HEK293T (cell line): ENCODE data around the gene MRPS31.

Experiments used
- BHLHE40 ChIP-seq: fragments of 450-650 bp; IDR thresholded peaks from 2 replicates; pipeline ENCODE4 v1.6.1; 2016; ENCODE audit warnings: mild to moderate bottlenecking, moderate library complexity, borderline replicate concordance
- ELF4 ChIP-seq: fragments of 450-650 bp; IDR thresholded peaks from 2 replicates; pipeline ENCODE4 v1.6.1; 2017; ENCODE audit warnings: antibody characterized with exemption
- FOXA1 ChIP-seq: fragments of 450-650 bp; IDR thresholded peaks from 2 replicates; pipeline ENCODE4 v1.6.1; 2016; ENCODE audit warnings: mild to moderate bottlenecking
- FOXK2 ChIP-seq: fragments of 450-650 bp; IDR thresholded peaks from 2 replicates; pipeline ENCODE4 v1.6.1; 2016; ENCODE audit warnings: mild to moderate bottlenecking
- FOXM1 ChIP-seq: fragments of 450-650 bp; IDR thresholded peaks from 2 replicates; pipeline ENCODE4 v1.6.1; 2017; ENCODE audit warnings: mild to moderate bottlenecking, borderline replicate concordance
- SP1 ChIP-seq: fragments of 450-650 bp; IDR thresholded peaks from 2 replicates; pipeline ENCODE4 v1.6.1; 2017
- SUZ12 ChIP-seq: fragments of 450-650 bp; IDR thresholded peaks from 2 replicates; pipeline ENCODE4 v1.6.1; 2016; ENCODE audit warnings: mild to moderate bottlenecking
- TF ChIP-seq, protein P1 (sequence below): fragments of 450-650 bp; IDR thresholded peaks from 2 replicates; pipeline ENCODE4 v1.6.1; 2016

DNA sequence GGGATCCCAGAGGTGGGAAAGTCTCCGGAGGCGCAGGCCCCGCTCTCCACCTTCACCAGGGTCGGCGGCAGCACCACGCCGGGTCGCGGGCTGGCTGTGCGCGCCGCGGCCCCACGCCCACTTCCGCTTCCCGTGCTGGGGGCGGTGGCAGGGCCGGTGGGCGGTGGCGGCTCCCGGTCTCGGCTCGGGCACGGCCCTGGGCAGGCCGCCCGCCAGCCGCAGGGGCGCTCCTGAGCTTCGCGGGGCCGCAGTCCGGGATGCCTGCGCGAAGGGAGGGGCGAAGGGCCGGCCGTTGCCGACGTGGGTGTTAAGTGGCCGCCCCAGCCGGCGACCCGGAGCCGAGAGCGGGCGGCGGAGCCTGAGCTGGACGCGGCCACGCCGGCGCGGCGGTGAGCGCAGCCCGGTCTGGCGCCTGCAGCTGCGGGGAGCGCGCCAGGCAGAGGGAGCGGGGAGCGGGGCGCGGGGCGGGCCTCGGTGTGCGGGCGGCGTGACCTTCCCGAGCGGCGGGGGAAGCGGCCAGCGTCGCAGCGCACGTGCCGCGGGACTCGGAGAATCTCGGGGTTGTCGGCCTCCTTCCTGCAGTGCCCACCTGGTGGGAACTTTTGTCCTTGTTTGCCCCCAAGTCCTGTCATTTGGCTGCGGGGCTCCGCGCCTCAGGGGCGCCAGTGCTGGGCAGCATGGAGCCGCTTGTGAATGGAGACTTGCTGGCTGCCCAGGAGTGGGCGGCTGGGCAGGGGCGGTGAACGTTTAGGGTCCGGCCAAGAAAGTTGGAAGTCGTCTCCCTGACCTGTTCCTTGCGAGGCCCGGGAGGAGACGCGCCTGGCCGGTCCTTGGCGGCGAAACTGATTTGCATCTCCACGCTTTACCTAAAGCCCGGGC, 18.5 kb upstream of the MRPS31 start, which contains the start of gene SLC25A15:
- TF ChIP-seq FOXA1 (no peak), SP1 (no peak), SUZ12 (no peak), BHLHE40 (no peak), FOXK2 (no peak), FOXM1 (no peak), ELF4 (no peak)
- TF ChIP-seq, protein P1, sequence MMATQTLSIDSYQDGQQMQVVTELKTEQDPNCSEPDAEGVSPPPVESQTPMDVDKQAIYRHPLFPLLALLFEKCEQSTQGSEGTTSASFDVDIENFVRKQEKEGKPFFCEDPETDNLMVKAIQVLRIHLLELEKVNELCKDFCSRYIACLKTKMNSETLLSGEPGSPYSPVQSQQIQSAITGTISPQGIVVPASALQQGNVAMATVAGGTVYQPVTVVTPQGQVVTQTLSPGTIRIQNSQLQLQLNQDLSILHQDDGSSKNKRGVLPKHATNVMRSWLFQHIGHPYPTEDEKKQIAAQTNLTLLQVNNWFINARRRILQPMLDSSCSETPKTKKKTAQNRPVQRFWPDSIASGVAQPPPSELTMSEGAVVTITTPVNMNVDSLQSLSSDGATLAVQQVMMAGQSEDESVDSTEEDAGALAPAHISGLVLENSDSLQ, result no peak
